K562 (cell line): Measurements from ENCODE around the gene HEY2. TPM values are rescaled to one million over a fixed set of nuclear protein-coding genes. Genes with fewer than 3 reads are reported as not detected.
A peak's percentile ranks its signal among the peaks of the same experiment; 100 is the strongest.

ENCODE experiments used
- ATAC-seq: fragments of 200-7000 bp; cut with Tn5 transposase; 3 replicates; pipeline ENCODE4 v1.9.1; 2020; ENCODE audit warnings: moderate library complexity
- BruUV-seq: library from RNA; stranded (reverse); fragments of 400-500 nt; replicated peaks from 2 replicates; lab custom pipeline; 2021; lab: Mats Ljungman, UMichigan
- CTCF ChIA-PET: fragments of 300-600 bp; formaldehyde crosslinking; extraction: SDS; loops from one replicate; lab custom pipeline; 2021; ENCODE audit warnings: low intra/inter-chr PET ratio; lab: Yijun Ruan, JAX
- POLR2A ChIA-PET: fragments of 300-600, 350-650 bp; sonication (Branson Sonifier 250); formaldehyde crosslinking; extraction: SDS; loops from one replicate; lab custom pipeline; 2021; ENCODE audit warnings: antibody characterized with exemption, inconsistent platforms; lab: Yijun Ruan, JAX
- DNase-seq, 4 experiments: peaks; one replicate each; pipeline versions ENCODE4 v3.0.0 to v3.0.0-alpha.2; 2011 to 2018; ENCODE audit warnings: low spot score in 3 of 4, mixed read lengths in 3 of 4; ENCODE audit errors: extremely low read depth in 1 of 4
- FAIRE-seq: peaks from 2 replicates; lab custom pipeline; 2011; peaks lifted over from hg19 to GRCh38; lab: Jason Lieb, UNC
- H2AFZ ChIP-seq: 2 replicates; pipeline ENCODE4 v1.6.0; 2011; ENCODE audit warnings: low read depth, low read length, control low read depth, inconsistent platforms
- H3K27ac ChIP-seq: fragments of 200-600 bp; 3 replicates; pipeline ENCODE4 v1.8.0; 2011; ENCODE audit warnings: low read depth, mild to moderate bottlenecking, control low read depth, inconsistent platforms, low read length, moderate library complexity, mixed read lengths; ENCODE audit errors: extremely low read depth
- H3K27me3 ChIP-seq, 2 experiments: fragments of 300-600 bp in 1 of 2; 2 replicates in 1 of 2; 3 replicates in 1 of 2; pipeline versions ENCODE4 v1.6.0 to v1.8.0; 2011; ENCODE audit warnings: inconsistent platforms in 2 of 2, low read length in 2 of 2, mild to moderate bottlenecking in 1 of 2, mixed read lengths in 1 of 2, moderate library complexity in 1 of 2; ENCODE audit not compliant: control insufficient read depth in 2 of 2, insufficient read depth in 2 of 2
- H3K36me3 ChIP-seq: fragments of 300-600 bp; 3 replicates; pipeline ENCODE4 v1.8.0; 2011; ENCODE audit warnings: mild to moderate bottlenecking, low read length, inconsistent platforms; ENCODE audit not compliant: control insufficient read depth, insufficient read depth
- H3K4me1 ChIP-seq, 2 experiments: fragments of 200-600 bp in 1 of 2; replicated peaks in 1 of 2; 2 replicates in 1 of 2; 3 replicates in 1 of 2; pipeline versions ENCODE4 v1.5.1 to v1.8.0; 2011; ENCODE audit warnings: inconsistent platforms in 2 of 2, low read length in 2 of 2, mild to moderate bottlenecking in 1 of 2, mixed read lengths in 1 of 2, moderate library complexity in 1 of 2; ENCODE audit not compliant: control insufficient read depth in 2 of 2, insufficient read depth in 2 of 2
- H3K4me2 ChIP-seq: 2 replicates; pipeline ENCODE4 v1.6.1; 2011; ENCODE audit warnings: low read length, control low read depth, inconsistent platforms, mixed read lengths; ENCODE audit not compliant: insufficient read depth
- H3K4me3 ChIP-seq: fragments of 200-600 bp; sonication (generic), shearing (Covaris generic); 2 replicates; pipeline ENCODE4 v1.5.1; 2016; ENCODE audit warnings: control low read depth, inconsistent platforms
- H3K79me2 ChIP-seq: fragments of 200-600 bp; 3 replicates; pipeline ENCODE4 v1.8.0; 2011; ENCODE audit warnings: low read length, inconsistent platforms; ENCODE audit not compliant: control insufficient read depth, insufficient read depth
- H3K9ac ChIP-seq, 2 experiments: 2 replicates each; pipeline versions ENCODE4 v1.6.0 to v1.6.1; 2011; ENCODE audit warnings: low read depth in 2 of 2, low read length in 2 of 2, control low read depth in 1 of 2, inconsistent platforms in 1 of 2, mild to moderate bottlenecking in 1 of 2, mixed read lengths in 1 of 2; ENCODE audit not compliant: insufficient read depth in 1 of 2
- H3K9me1 ChIP-seq: one replicate; pipeline ENCODE4 v1.6.0; 2011; ENCODE audit warnings: inconsistent platforms, mild to moderate bottlenecking, low read length, moderate library complexity; ENCODE audit not compliant: control insufficient read depth, insufficient read depth
- H3K9me3 ChIP-seq: replicated peaks from 2 replicates; pipeline ENCODE4 v1.5.1; 2011; ENCODE audit warnings: low read depth, low read length, inconsistent platforms; ENCODE audit not compliant: control insufficient read depth, insufficient read depth
- H4K20me1 ChIP-seq: replicated peaks from 2 replicates; pipeline ENCODE4 v1.6.1; 2011; ENCODE audit warnings: low read length, inconsistent platforms, mixed read lengths; ENCODE audit not compliant: control insufficient read depth, insufficient read depth
- BHLHE40 ChIP-seq: IDR thresholded peaks from 2 replicates; pipeline ENCODE4 v1.6.1; 2011; ENCODE audit warnings: low read length, improper control_type of control experiment
- C11orf30 ChIP-seq: fragments of 450-650 bp; IDR thresholded peaks from 2 replicates; pipeline ENCODE4 v1.6.1; 2016; ENCODE audit warnings: low read depth, mild to moderate bottlenecking
- CUX1 ChIP-seq: fragments of 200-800 bp; sonication (Bioruptor generic); IDR thresholded peaks from 2 replicates; pipeline ENCODE4 v1.6.1; 2016; ENCODE audit warnings: missing genetic modification characterization, missing compliant biosample characterization
- MAFF ChIP-seq: IDR thresholded peaks from 2 replicates; pipeline ENCODE4 v1.6.1; 2012; ENCODE audit warnings: low read length, improper control_type of control experiment
- MAFG ChIP-seq: fragments of 450-650 bp; conservative IDR thresholded peaks from 2 replicates; pipeline ENCODE4 v1.6.1; 2016; ENCODE audit warnings: missing genetic modification characterization, missing compliant biosample characterization
- MAFK ChIP-seq: IDR thresholded peaks from 2 replicates; pipeline ENCODE4 v1.6.1; 2011; ENCODE audit warnings: low read length, improper control_type of control experiment
- NFE2 ChIP-seq: IDR thresholded peaks from 2 replicates; pipeline ENCODE4 v1.6.1; 2014; ENCODE audit warnings: antibody characterized with exemption, low read depth
- NFE2L1 ChIP-seq: fragments of 450-650 bp; IDR thresholded peaks from 2 replicates; pipeline ENCODE4 v1.6.1; 2016; ENCODE audit warnings: missing genetic modification characterization, low read depth, mild to moderate bottlenecking, missing compliant biosample characterization, moderate library complexity, borderline replicate concordance
- NUFIP1 ChIP-seq: fragments of 450-650 bp; IDR thresholded peaks from 2 replicates; pipeline ENCODE4 v1.6.1; 2018; ENCODE audit not compliant: partially characterized antibody
- SNAPC5 ChIP-seq: fragments of 250-450 bp; sonication (Bioruptor Pico); IDR thresholded peaks from 2 replicates; pipeline ENCODE4 v1.8.0; 2021; ENCODE audit warnings: moderate library complexity, mild to moderate bottlenecking, inconsistent platforms
- ZNF140 ChIP-seq: fragments of 250-450 bp; sonication (Bioruptor Pico); IDR thresholded peaks from 2 replicates; pipeline ENCODE4 v1.8.0; 2021; ENCODE audit warnings: moderate library complexity, mild to moderate bottlenecking, inconsistent platforms
- ZNF280B ChIP-seq: fragments of 250-450 bp; sonication (Bioruptor Pico); IDR thresholded peaks from 2 replicates; pipeline ENCODE4 v1.5.1; 2021; ENCODE audit warnings: mild to moderate bottlenecking
- ZNF316 ChIP-seq: fragments of 450-650 bp; IDR thresholded peaks from 2 replicates; pipeline ENCODE4 v1.6.1; 2016
- ZNF408 ChIP-seq: fragments of 250-450 bp; sonication (Bioruptor Pico); IDR thresholded peaks from 2 replicates; pipeline ENCODE4 v1.4.0; 2020; ENCODE audit warnings: low read depth, mild to moderate bottlenecking, moderate library complexity
- ZNF583 ChIP-seq: fragments of 250-450 bp; sonication (Bioruptor Pico); IDR thresholded peaks from 2 replicates; pipeline ENCODE4 v1.4.0; 2020
- WGBS: fragments of 100-300 bp; shearing (Covaris generic); methylation state at CpG from one replicate; pipeline ENCODE4 v1.1.6; 2016; ENCODE audit warnings: low coverage, mixed read lengths; ENCODE audit not compliant: insufficient coverage; ENCODE audit errors: missing lambda C conversion rate; 5-methylcytosine and 5-hydroxymethylcytosine counted together
- in situ Hi-C: fragments of 300-500 bp; cut with MboI; formaldehyde crosslinking; loops from 4 replicates; pipeline ENCODE4 v1.15.0; 2018; ENCODE audit warnings: inconsistent platforms, mixed read lengths
- intact Hi-C: fragments of 100-400 bp; cut with micrococcal nuclease; formaldehyde crosslinking; loops from 2 replicates; pipeline ENCODE4 v1.14.2; 2022
- polyA plus RNA-seq, 8 experiments: library from polyadenylated mRNA; depleted of rRNA in 4 of 8; stranded (reverse) in 5 of 8; unstranded in 3 of 8; fragments of >200 nt; fragmentation: Nextera tagmentation in 2 of 8; fragmentation: Illumina TruSeq in 1 of 8; extraction: Ambion mirVana in 2 of 8; extraction: Trizol in 1 of 8; gene quantifications; 2 replicates each; pipeline versions ENCODE4 v1.2.1 to v1.2.3, GENCODE V29; 2011 to 2014; ENCODE audit warnings: inconsistent platforms in 1 of 8, missing spikeins in 1 of 8
- total RNA-seq, 7 experiments: library from RNA; depleted of rRNA in 6 of 7; stranded (reverse); fragments of >200 nt in 6 of 7; fragmentation: Illumina TruSeq in 2 of 7; extraction: Trizol in 2 of 7; gene quantifications; 2 replicates each; pipeline versions ENCODE4 v1.2.1 to v1.2.3, GENCODE V29; 2011 to 2021; ENCODE audit warnings: low replicate concordance in 1 of 7

HEY2 gene
- total and polyA plus RNA-seq, 9 of the 15 experiments (the other 6 are each of a cell fraction or from before 2014, with no cell fraction given): 0.03 to 0.07 (median 0.06) TPM; not detected in 5

- FAIRE-seq (no peak), DNase-seq (no peak), ATAC-seq (no peak)
- no peak overlapping the region; the same call in 1 of the 2 replicates for H3K4me2 ChIP-seq
- intact Hi-C loops (loop anchor here (5.0 to 10.0 kb wide), 4 partner anchors 123 to 820 kb away; partner anchors contain the start of gene RNF217), in situ Hi-C loops (loop anchor here (10.0 kb wide), 1 partner anchor 1490 kb away; no protein-coding TSS in a partner anchor)
- peaks cover 7% of the 10 kb centered on the region; the same call in 2 of the 3 replicates for H3K36me3 ChIP-seq
- CTCF ChIA-PET: no interaction called here
- WGBS: 63% methylated on average over 2 of the region's 2 CpGs
- peaks cover 32% of the 10 kb centered on the region for H3K79me2 ChIP-seq
- peaks cover 4 to 10% of the 10 kb centered on the region in 2 experiments; a peak in 4 of 5 replicates for H3K4me1 ChIP-seq
- H3K4me3 ChIP-seq: no peak overlapping the region
- no peaks in the 10 kb centered on the region for H4K20me1 ChIP-seq
- no peaks in the 10 kb centered on the region for H3K9me3 ChIP-seq
- no peak overlapping the region for H3K27ac ChIP-seq
- H3K9me1 ChIP-seq: no peaks in the 10 kb centered on the region
- no peaks in the 10 kb centered on the region for H3K27me3 ChIP-seq
- no peak overlapping the region for H3K9ac ChIP-seq
- POLR2A ChIA-PET: interaction anchor here (0.9 kb wide), 1 partner anchor 202 kb away, joined by 3 read pairs; the partner anchor contains the start of gene TRMT11
- no peak overlapping the region for H2AFZ ChIP-seq
- no TSS peak for BruUV-seq
- TF ChIP-seq NFE2 (peak; percentile 79), ZNF408 (CRISPR knock-in tag) (no peak), MAFK (peak; percentile 49; the same call in 1 of the 2 replicates), ZNF280B (CRISPR knock-in tag) (no peak), CUX1 (no peak), SNAPC5 (no peak), MAFG (tag) (peak; percentile 81), ZNF140 (no peak), MAFF (peak; percentile 63; the same call in 1 of the 2 replicates), ZNF316 (peak; percentile 86), BHLHE40 (no peak), ZNF583 (CRISPR knock-in tag) (no peak), NUFIP1 (no peak), NFE2L1 (tag) (peak; percentile 48; the same call in 1 of the 2 replicates), C11orf30 (peak; percentile 77; the same call in 1 of the 2 replicates)
These were observed 34.9 kb downstream of the HEY2 start for GRCh38 chr6:125784365-125784764.
